SHP77 (cell line): ENCODE results near the gene RPL28.

Source experiments
- DNase-seq, 2 experiments: peaks; one replicate each; lab custom pipeline; 2025; lab: John Stamatoyannopoulos, UW

Gene RPL28

GRCh38 chr19:55451163-55451964 lies 65.6 kb downstream of the RPL28 start:
- DNase-seq, result no peak

GRCh38 chr19:55451965-55452748 lies 66.4 kb downstream of the RPL28 start:
- DNase-seq, result no peak
